CD4-positive, alpha-beta memory T cell (primary cell): ENCODE results near the gene GGTLC1. TPM values are rescaled to one million over a fixed set of nuclear protein-coding genes. Genes with fewer than 3 reads are reported as not detected.
"Not testable (repeated sequence)": the region's sequence is repeated elsewhere in the genome, so short reads cannot be mapped to it uniquely, and the experiment has no call there.

ENCODE experiments used
- CTCF ChIA-PET: fragments of 350-600 bp; sonication (Branson Sonifier 250); formaldehyde crosslinking; loops from one replicate; lab custom pipeline; 2021; ENCODE audit warnings: inconsistent platforms; ENCODE audit not compliant: partially characterized antibody; lab: Charles Lee
- POLR2A ChIA-PET: fragments of 350-600 bp; sonication (Branson Sonifier 250); formaldehyde crosslinking; loops from one replicate; lab custom pipeline; 2021; ENCODE audit not compliant: partially characterized antibody; lab: Charles Lee
- DNase-seq, 5 donors: peaks; one replicate each; pipeline versions ENCODE4 v3.0.0 to v3.0.0-alpha.2; 2020 to 2022; ENCODE audit warnings: mixed read lengths in 1 of 5
- H3K27ac ChIP-seq: one replicate; pipeline ENCODE4 v1.7.0; 2013; ENCODE audit warnings: low read depth, low read length
- H3K27me3 ChIP-seq: 2 replicates; pipeline ENCODE4 v1.7.0; 2013; ENCODE audit warnings: mild to moderate bottlenecking, low read length, moderate library complexity; ENCODE audit not compliant: insufficient read depth
- H3K36me3 ChIP-seq: 2 replicates; pipeline ENCODE4 v1.7.0; 2013; ENCODE audit warnings: mild to moderate bottlenecking, low read length, moderate library complexity; ENCODE audit not compliant: insufficient read depth
- H3K4me1 ChIP-seq: 2 replicates; pipeline ENCODE4 v1.7.0; 2013; ENCODE audit warnings: mild to moderate bottlenecking, low read length, moderate library complexity; ENCODE audit not compliant: insufficient read depth
- H3K4me3 ChIP-seq, 2 donors: one replicate each; pipeline ENCODE4 v1.7.0; 2013; ENCODE audit warnings: low read length in 2 of 2, mild to moderate bottlenecking in 1 of 2
- H3K9me3 ChIP-seq, 2 donors: one replicate each; pipeline ENCODE4 v1.7.0; 2013; ENCODE audit warnings: low read length in 2 of 2, control low read depth in 1 of 2; ENCODE audit not compliant: control insufficient read depth in 1 of 2
- H3K27ac Mint-ChIP-seq, 7 donors: one replicate each; pipeline ENCODE4 v1.8.0; 2020 to 2021; ENCODE audit warnings: mixed read lengths in 7 of 7, mild to moderate bottlenecking in 6 of 7, inconsistent platforms in 3 of 7, moderate library complexity in 3 of 7
- H3K27me3 Mint-ChIP-seq, 2 donors: one replicate each; pipeline ENCODE4 v1.8.0; 2020 to 2021; ENCODE audit warnings: mixed read lengths in 2 of 2
- H3K36me3 Mint-ChIP-seq, 2 donors: one replicate each; pipeline ENCODE4 v1.8.0; 2020 to 2021; ENCODE audit warnings: mixed read lengths in 2 of 2, inconsistent platforms in 1 of 2, mild to moderate bottlenecking in 1 of 2
- H3K4me1 Mint-ChIP-seq, 4 donors: one replicate each; pipeline ENCODE4 v1.8.0; 2020 to 2021; ENCODE audit warnings: mixed read lengths in 4 of 4, mild to moderate bottlenecking in 1 of 4
- H3K4me3 Mint-ChIP-seq, 8 donors: one replicate each; pipeline ENCODE4 v1.8.0; 2020 to 2021; ENCODE audit warnings: mixed read lengths in 8 of 8, mild to moderate bottlenecking in 7 of 8, moderate library complexity in 6 of 8, inconsistent platforms in 3 of 8
- H3K9me3 Mint-ChIP-seq, 8 donors: one replicate each; pipeline ENCODE4 v1.8.0; 2020 to 2021; ENCODE audit warnings: mixed read lengths in 8 of 8, mild to moderate bottlenecking in 5 of 8, inconsistent platforms in 3 of 8, moderate library complexity in 1 of 8
- intact Hi-C: fragments of 100-400 bp; cut with micrococcal nuclease; formaldehyde crosslinking; loops from one replicate; pipeline ENCODE4 v1.15.1; 2023
- polyA plus RNA-seq, 2 donors: library from polyadenylated mRNA; unstranded; fragments of 300-500 nt; fragmentation: Illumina TruSeq; gene quantifications; one replicate each; pipeline ENCODE4 v1.2.3, GENCODE V29; 2021
- total RNA-seq, 2 experiments: library from RNA; stranded (reverse); gene quantifications; one replicate each; pipeline ENCODE4 v1.2.3, GENCODE V29; 2021

The GGTLC1 gene
- total and polyA plus RNA-seq, 4 experiments from 2014 or later, result not detected

DNA sequence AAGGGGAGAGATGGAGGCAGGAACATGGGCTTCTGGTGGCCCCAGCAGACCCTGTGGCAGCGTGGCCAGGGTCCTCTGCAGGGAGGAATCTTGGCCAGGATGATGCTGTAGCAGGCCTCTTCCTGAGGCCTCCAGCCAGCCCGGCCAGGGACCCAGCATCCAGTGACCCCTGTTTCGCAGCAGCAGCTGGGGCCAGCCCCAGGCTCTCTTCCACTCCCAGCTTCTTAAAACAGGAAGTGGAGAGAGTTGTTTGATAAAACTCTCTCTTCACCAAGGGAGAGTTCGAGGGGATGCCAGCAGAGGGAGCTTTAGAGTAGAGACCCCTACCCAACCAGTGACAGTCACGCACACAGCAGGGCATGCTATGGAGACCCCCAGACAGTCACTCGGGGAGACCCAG is 10.1 kb downstream of the GGTLC1 start:
- H3K36me3 ChIP-seq, intact Hi-C loops, H3K9me3 Mint-ChIP-seq, H3K27me3 ChIP-seq, H3K36me3 Mint-ChIP-seq, H3K27ac ChIP-seq, H3K27ac Mint-ChIP-seq, H3K9me3 ChIP-seq, H3K4me1 ChIP-seq, H3K4me3 Mint-ChIP-seq, POLR2A ChIA-PET, H3K27me3 Mint-ChIP-seq, DNase-seq, H3K4me1 Mint-ChIP-seq, H3K4me3 ChIP-seq: not testable (repeated sequence)
- CTCF ChIA-PET, result interaction anchor here (1.0 kb wide), 1 partner anchor 123 kb away, joined by 3 read pairs; no protein-coding TSS in a partner anchor

DNA sequence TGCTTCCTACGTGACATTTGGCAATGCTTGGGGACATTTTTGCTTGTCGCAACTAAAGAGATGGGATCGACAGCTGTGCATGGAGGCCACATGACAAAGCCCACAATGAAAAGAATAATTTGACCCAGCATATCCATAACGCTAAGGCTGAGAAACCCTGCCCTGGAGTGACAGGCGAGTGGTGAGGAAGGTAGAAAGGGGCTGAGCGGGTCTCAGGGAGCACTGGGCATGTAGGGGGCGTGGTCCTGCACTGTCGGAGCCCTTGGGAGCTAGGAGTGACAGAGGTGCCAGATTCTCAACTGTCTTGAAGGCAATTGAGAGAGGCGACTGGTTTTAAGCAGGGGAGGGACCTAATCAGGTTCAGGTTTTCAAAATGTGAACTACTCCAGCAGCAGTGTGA is 13.6 kb downstream of the GGTLC1 start:
- CTCF ChIA-PET, result no interaction called here
- POLR2A ChIA-PET, result no interaction called here
- Mint-ChIP-seq H3K27me3 (peaks cover 6 to 8% of the 10 kb centered on the region in 2 donors), H3K4me1 (peaks cover 0 to 2% (median 0%) of the 10 kb centered on the region in 4 donors), H3K9me3 (peaks cover 0 to 1% (median 0%) of the 10 kb centered on the region in 8 donors), H3K27ac (no peak overlapping the region), H3K4me3 (no peak overlapping the region), H3K36me3 (no peaks in the 10 kb centered on the region)
- H3K4me1 ChIP-seq, result no peaks in the 10 kb centered on the region
- DNase-seq, result no peak
- H3K9me3 ChIP-seq, result no peaks in the 10 kb centered on the region
- intact Hi-C loops, result no loop called here
- H3K27me3 ChIP-seq, result no peaks in the 10 kb centered on the region
- no peak overlapping the region for H3K27ac ChIP-seq
- no peaks in the 10 kb centered on the region for H3K36me3 ChIP-seq
- no peak overlapping the region for H3K4me3 ChIP-seq

DNA sequence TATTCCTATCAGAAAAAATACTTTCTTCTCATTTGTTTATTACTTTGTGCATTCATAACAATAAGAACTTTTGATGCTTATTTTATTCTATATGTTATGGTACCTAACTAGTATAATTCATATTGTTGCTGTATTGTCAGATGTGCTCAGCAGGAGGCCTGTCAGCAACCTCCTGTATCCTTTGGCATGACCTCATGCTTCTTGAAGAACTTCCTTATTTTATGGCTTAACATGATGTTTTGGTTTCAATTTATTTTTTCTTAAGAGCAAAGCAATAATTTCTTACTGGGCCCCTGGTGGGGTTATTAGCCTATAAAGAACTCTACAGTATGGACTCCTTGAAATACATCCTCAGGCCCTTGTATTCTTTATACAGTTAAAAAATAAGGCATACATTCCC is 17.3 kb downstream of the GGTLC1 start:
- POLR2A ChIA-PET, result no interaction called here
- intact Hi-C loops, result no loop called here

DNA sequence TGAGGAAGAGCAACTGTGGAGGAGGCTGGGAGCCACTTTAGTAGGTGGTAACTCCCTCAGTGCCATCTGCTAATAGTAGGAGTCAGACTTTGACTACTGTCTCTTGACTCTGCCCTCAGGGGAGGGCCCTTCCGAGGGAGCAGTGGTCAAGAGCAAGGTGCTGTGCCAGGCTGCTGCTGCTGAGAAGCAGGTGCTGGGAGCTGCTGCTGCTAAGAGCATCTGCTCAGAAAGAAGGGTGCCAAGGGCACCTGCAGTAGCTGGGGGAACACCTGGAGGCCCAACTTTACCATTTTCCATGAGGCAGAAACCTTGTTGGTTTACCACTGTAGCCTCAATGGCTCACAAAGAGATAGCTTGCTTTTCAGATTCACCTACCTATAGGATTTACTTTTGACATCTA is 18.5 kb downstream of the GGTLC1 start:
- Histone ChIP-seq H3K4me3 (no peak overlapping the region), H3K27me3 (no peaks in the 10 kb centered on the region), H3K9me3 (no peaks in the 10 kb centered on the region), H3K27ac (no peak overlapping the region), H3K36me3 (no peaks in the 10 kb centered on the region), H3K4me1 (no peaks in the 10 kb centered on the region)
- no peak for DNase-seq
- POLR2A ChIA-PET, result no interaction called here
- H3K4me1 Mint-ChIP-seq, result no peaks in the 10 kb centered on the region
- H3K4me3 Mint-ChIP-seq, result no peak overlapping the region
- intact Hi-C loops, result no loop called here
- peaks cover 0 to 7% (median under 1%) of the 10 kb centered on the region in 8 donors for H3K9me3 Mint-ChIP-seq
- CTCF ChIA-PET, result no interaction called here
- peaks cover 9 to 12% of the 10 kb centered on the region in 2 donors for H3K27me3 Mint-ChIP-seq
- no peak overlapping the region for H3K27ac Mint-ChIP-seq
- H3K36me3 Mint-ChIP-seq, result no peaks in the 10 kb centered on the region

More for the DNA sequence above, 17.3 kb downstream of the GGTLC1 start:
- CTCF ChIA-PET, result no interaction called here
- no peak overlapping the region for H3K4me3 Mint-ChIP-seq
- no peaks in the 10 kb centered on the region for H3K36me3 ChIP-seq
- no peak overlapping the region for H3K27ac ChIP-seq
- H3K9me3 Mint-ChIP-seq, result peaks cover 0 to 4% (median under 1%) of the 10 kb centered on the region in 8 donors
- H3K27me3 Mint-ChIP-seq, result peaks cover 6 to 12% of the 10 kb centered on the region in 2 donors
- no peak for DNase-seq
- no peaks in the 10 kb centered on the region for H3K9me3 ChIP-seq
- H3K4me1 ChIP-seq, result no peaks in the 10 kb centered on the region
- no peak overlapping the region for H3K27ac Mint-ChIP-seq
- no peaks in the 10 kb centered on the region for H3K36me3 Mint-ChIP-seq
- H3K4me1 Mint-ChIP-seq, result no peaks in the 10 kb centered on the region
- no peaks in the 10 kb centered on the region for H3K27me3 ChIP-seq
- no peak overlapping the region for H3K4me3 ChIP-seq

DNA sequence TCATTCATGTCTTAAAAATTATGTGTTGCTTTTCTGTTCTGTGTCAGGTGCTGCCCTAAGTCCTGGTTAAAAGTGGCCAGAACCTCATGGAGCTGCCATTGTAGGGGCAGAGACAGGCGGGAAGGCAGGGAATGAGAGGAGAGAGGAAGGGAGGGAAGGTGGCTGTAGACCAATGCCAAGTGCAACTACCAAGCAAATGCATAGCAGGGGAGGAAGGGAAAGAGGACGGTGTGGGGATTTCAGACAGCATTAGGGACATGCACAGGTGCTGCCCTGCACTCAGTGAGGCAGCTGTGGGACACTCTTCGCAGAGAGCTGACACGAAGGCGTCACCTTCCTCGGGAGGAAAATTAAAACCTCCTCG is 21.0 kb downstream of the GGTLC1 start:
- Mint-ChIP-seq H3K9me3 (peaks cover 2 to 9% (median 5%) of the 10 kb centered on the region in 8 donors), H3K4me3 (no peak overlapping the region), H3K36me3 (peaks cover 0 to 1% of the 10 kb centered on the region in 2 donors), H3K27ac (no peak overlapping the region), H3K27me3 (peaks cover 5 to 6% of the 10 kb centered on the region in 2 donors), H3K4me1 (no peaks in the 10 kb centered on the region)
- intact Hi-C loops, result no loop called here
- no peaks in the 10 kb centered on the region for H3K27me3 ChIP-seq
- no peak overlapping the region for H3K4me3 ChIP-seq
- no peaks in the 10 kb centered on the region for H3K36me3 ChIP-seq
- no peaks in the 10 kb centered on the region for H3K9me3 ChIP-seq
- DNase-seq, result no peak
- no peaks in the 10 kb centered on the region for H3K4me1 ChIP-seq
- CTCF ChIA-PET, result no interaction called here
- no peak overlapping the region for H3K27ac ChIP-seq
- POLR2A ChIA-PET, result no interaction called here

DNA sequence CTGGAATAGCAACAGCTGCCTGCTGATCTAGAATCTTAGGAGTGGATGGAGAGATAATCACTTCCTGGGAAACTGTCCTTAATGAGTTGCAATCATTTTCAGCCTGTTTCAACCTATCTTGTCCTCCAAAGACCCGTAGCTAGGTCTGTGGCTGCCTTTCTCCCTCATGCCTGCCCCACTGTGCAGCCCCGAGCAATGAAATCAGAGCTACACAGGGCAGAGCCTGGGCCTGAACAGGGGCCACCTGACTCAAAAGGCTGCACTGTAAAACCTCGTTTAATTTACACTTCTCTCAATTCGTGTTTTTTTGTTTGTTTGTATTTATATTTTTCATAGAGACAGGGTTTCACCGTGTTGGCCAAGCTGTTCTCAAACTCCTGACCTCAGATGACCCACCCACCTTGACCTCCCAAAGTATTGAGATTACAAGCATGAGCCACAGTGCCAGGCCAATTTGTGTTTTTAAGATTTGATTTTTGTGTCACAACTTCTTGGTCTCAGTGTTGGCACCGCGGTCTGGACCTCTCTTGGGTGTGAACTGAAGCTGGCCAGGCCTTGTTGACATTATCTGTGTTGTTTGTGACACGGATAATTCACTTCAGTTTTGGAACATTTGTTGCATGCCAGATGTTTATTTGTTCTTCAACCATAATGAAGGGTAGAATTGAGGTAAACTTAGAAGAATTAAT is 21.5 kb downstream of the GGTLC1 start:
- Mint-ChIP-seq H3K4me3 (no peak overlapping the region), H3K36me3 (peaks cover 0 to 1% of the 10 kb centered on the region in 2 donors), H3K4me1 (no peaks in the 10 kb centered on the region), H3K27ac (no peak overlapping the region), H3K27me3 (peaks cover 8 to 9% of the 10 kb centered on the region in 2 donors), H3K9me3 (peaks cover 2 to 9% (median 6%) of the 10 kb centered on the region in 8 donors)
- H3K9me3 ChIP-seq, result no peaks in the 10 kb centered on the region
- intact Hi-C loops, result no loop called here
- H3K4me1 ChIP-seq, result no peaks in the 10 kb centered on the region
- no peaks in the 10 kb centered on the region for H3K36me3 ChIP-seq
- no peak overlapping the region for H3K27ac ChIP-seq
- no peak overlapping the region for H3K4me3 ChIP-seq
- no peaks in the 10 kb centered on the region for H3K27me3 ChIP-seq
- DNase-seq, result no peak
- ChIA-PET POLR2A (no interaction called here), CTCF (no interaction called here)

DNA sequence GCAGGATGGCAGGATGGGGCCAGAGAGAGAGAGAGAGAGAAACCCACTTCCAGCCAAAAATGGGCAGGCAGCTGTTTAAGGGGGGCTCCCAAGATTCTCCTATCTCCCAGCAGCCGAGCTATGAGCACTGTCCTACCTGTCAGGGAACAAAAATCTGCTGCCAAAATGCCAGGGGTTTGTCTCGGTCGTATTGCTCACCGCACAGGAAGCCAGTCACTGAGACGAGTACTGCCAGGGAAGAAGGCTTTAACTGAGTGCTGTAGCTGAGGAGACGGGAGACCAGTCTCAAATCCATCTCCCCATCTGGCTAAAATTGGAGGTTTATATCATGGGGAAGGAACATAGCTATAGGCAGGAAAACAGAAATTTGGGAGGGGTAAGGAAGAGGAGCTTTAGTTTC is 22.3 kb downstream of the GGTLC1 start:
- Histone ChIP-seq H3K9me3 (no peaks in the 10 kb centered on the region), H3K27ac (no peak overlapping the region), H3K36me3 (no peaks in the 10 kb centered on the region), H3K4me1 (no peaks in the 10 kb centered on the region), H3K27me3 (no peaks in the 10 kb centered on the region), H3K4me3 (no peak overlapping the region)
- Mint-ChIP-seq H3K4me3 (no peak overlapping the region), H3K27me3 (peaks cover 9 to 11% of the 10 kb centered on the region in 2 donors), H3K36me3 (peaks cover 0 to 1% of the 10 kb centered on the region in 2 donors), H3K27ac (no peak overlapping the region), H3K9me3 (peaks cover 2 to 9% (median 6%) of the 10 kb centered on the region in 8 donors), H3K4me1 (no peaks in the 10 kb centered on the region)
- intact Hi-C loops, result no loop called here
- ChIA-PET POLR2A (no interaction called here), CTCF (no interaction called here)
- no peak for DNase-seq
